ENCODE results near the gene DNAH11. TPM values are rescaled to one million over a fixed set of nuclear protein-coding genes. Genes with fewer than 3 reads are reported as not detected.

Gene DNAH11
- total and polyA plus RNA-seq, 9 of the 15 experiments (the other 6 are each of a cell fraction or from before 2014, with no cell fraction given), result under 0.01 TPM; not detected in 7

GRCh38 chr7:21782996-21783395, 240.2 kb downstream of the DNAH11 start:
- DNase-seq (ENCODE audit: extremely low read depth in 1 of 4, low spot score in 3 of 4), result no peak
- no peak for FAIRE-seq
- Histone ChIP-seq H4K20me1 (replicated peaks; ENCODE audit: control insufficient read depth, insufficient read depth, low read length) (no peaks in the 10 kb centered on the region), H3K36me3 (ENCODE audit: control insufficient read depth, insufficient read depth, low read length) (no peaks in the 10 kb centered on the region), H3K9me1 (ENCODE audit: control insufficient read depth, insufficient read depth, low read length) (no peaks in the 10 kb centered on the region), H3K27me3 (ENCODE audit: control insufficient read depth in 2 of 2, insufficient read depth in 2 of 2, low read length in 2 of 2) (no peaks in the 10 kb centered on the region), H3K27ac (ENCODE audit: extremely low read depth, low read depth, low read length) (no peak overlapping the region), H3K79me2 (ENCODE audit: control insufficient read depth, insufficient read depth, low read length) (no peaks in the 10 kb centered on the region), H3K4me2 (ENCODE audit: insufficient read depth, low read length) (no peak overlapping the region), H3K9ac (ENCODE audit: insufficient read depth in 1 of 2, low read depth in 2 of 2, low read length in 2 of 2) (no peak overlapping the region), H3K4me3 (no peak overlapping the region), H3K4me1 (replicated peaks in 1 of 2; ENCODE audit: control insufficient read depth in 2 of 2, insufficient read depth in 2 of 2, low read length in 2 of 2) (no peaks in the 10 kb centered on the region), H2AFZ (ENCODE audit: low read depth, low read length) (no peak overlapping the region), H3K9me3 (replicated peaks; ENCODE audit: control insufficient read depth, insufficient read depth, low read depth, low read length) (no peaks in the 10 kb centered on the region)
- WGBS (ENCODE audit: insufficient coverage, low coverage, missing lambda C conversion rate), result 4% methylated on average over 2 of the region's 2 CpGs
- no TSS peak for BruUV-seq (replicated peaks)
- CTCF ChIA-PET (ENCODE audit: low intra/inter-chr PET ratio), result no interaction called here
- ATAC-seq, result no peak
- intact Hi-C loops (cut with micrococcal nuclease), result no loop called here
- in situ Hi-C loops (cut with MboI), result no loop called here
- POLR2A ChIA-PET, result no interaction called here
- TF ChIP-seq, protein P1, sequence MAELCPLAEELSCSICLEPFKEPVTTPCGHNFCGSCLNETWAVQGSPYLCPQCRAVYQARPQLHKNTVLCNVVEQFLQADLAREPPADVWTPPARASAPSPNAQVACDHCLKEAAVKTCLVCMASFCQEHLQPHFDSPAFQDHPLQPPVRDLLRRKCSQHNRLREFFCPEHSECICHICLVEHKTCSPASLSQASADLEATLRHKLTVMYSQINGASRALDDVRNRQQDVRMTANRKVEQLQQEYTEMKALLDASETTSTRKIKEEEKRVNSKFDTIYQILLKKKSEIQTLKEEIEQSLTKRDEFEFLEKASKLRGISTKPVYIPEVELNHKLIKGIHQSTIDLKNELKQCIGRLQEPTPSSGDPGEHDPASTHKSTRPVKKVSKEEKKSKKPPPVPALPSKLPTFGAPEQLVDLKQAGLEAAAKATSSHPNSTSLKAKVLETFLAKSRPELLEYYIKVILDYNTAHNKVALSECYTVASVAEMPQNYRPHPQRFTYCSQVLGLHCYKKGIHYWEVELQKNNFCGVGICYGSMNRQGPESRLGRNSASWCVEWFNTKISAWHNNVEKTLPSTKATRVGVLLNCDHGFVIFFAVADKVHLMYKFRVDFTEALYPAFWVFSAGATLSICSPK (IDR thresholded peaks at IDR 0.05; ENCODE audit: borderline replicate concordance), result no peak
- TF ChIP-seq NR2C2 (CRISPR knock-in tag; IDR thresholded peaks at IDR 0.05) (no peak), NR2C2 (tag; IDR thresholded peaks at IDR 0.05) (no peak), ZFP30 (CRISPR knock-in tag; IDR thresholded peaks at IDR 0.05; ENCODE audit: borderline replicate concordance) (no peak), U2AF2 (optimal IDR thresholded peaks at IDR 0.05; ENCODE audit: low read depth, low read length) (no peak), HOXB6 (CRISPR knock-in tag; IDR thresholded peaks at IDR 0.05; ENCODE audit: borderline replicate concordance) (no peak), MEIS2 (IDR thresholded peaks at IDR 0.05; ENCODE audit: partially characterized antibody) (no peak), RBM22 (IDR thresholded peaks at IDR 0.05; ENCODE audit: low read depth, low read length, poor library complexity, severe bottlenecking) (no peak), FOXM1 (IDR thresholded peaks at IDR 0.05; ENCODE audit: low read depth) (no peak), FOXM1 (CRISPR knock-in tag; IDR thresholded peaks at IDR 0.05; ENCODE audit: low read depth) (no peak)
- TF ChIP-seq, protein P2, sequence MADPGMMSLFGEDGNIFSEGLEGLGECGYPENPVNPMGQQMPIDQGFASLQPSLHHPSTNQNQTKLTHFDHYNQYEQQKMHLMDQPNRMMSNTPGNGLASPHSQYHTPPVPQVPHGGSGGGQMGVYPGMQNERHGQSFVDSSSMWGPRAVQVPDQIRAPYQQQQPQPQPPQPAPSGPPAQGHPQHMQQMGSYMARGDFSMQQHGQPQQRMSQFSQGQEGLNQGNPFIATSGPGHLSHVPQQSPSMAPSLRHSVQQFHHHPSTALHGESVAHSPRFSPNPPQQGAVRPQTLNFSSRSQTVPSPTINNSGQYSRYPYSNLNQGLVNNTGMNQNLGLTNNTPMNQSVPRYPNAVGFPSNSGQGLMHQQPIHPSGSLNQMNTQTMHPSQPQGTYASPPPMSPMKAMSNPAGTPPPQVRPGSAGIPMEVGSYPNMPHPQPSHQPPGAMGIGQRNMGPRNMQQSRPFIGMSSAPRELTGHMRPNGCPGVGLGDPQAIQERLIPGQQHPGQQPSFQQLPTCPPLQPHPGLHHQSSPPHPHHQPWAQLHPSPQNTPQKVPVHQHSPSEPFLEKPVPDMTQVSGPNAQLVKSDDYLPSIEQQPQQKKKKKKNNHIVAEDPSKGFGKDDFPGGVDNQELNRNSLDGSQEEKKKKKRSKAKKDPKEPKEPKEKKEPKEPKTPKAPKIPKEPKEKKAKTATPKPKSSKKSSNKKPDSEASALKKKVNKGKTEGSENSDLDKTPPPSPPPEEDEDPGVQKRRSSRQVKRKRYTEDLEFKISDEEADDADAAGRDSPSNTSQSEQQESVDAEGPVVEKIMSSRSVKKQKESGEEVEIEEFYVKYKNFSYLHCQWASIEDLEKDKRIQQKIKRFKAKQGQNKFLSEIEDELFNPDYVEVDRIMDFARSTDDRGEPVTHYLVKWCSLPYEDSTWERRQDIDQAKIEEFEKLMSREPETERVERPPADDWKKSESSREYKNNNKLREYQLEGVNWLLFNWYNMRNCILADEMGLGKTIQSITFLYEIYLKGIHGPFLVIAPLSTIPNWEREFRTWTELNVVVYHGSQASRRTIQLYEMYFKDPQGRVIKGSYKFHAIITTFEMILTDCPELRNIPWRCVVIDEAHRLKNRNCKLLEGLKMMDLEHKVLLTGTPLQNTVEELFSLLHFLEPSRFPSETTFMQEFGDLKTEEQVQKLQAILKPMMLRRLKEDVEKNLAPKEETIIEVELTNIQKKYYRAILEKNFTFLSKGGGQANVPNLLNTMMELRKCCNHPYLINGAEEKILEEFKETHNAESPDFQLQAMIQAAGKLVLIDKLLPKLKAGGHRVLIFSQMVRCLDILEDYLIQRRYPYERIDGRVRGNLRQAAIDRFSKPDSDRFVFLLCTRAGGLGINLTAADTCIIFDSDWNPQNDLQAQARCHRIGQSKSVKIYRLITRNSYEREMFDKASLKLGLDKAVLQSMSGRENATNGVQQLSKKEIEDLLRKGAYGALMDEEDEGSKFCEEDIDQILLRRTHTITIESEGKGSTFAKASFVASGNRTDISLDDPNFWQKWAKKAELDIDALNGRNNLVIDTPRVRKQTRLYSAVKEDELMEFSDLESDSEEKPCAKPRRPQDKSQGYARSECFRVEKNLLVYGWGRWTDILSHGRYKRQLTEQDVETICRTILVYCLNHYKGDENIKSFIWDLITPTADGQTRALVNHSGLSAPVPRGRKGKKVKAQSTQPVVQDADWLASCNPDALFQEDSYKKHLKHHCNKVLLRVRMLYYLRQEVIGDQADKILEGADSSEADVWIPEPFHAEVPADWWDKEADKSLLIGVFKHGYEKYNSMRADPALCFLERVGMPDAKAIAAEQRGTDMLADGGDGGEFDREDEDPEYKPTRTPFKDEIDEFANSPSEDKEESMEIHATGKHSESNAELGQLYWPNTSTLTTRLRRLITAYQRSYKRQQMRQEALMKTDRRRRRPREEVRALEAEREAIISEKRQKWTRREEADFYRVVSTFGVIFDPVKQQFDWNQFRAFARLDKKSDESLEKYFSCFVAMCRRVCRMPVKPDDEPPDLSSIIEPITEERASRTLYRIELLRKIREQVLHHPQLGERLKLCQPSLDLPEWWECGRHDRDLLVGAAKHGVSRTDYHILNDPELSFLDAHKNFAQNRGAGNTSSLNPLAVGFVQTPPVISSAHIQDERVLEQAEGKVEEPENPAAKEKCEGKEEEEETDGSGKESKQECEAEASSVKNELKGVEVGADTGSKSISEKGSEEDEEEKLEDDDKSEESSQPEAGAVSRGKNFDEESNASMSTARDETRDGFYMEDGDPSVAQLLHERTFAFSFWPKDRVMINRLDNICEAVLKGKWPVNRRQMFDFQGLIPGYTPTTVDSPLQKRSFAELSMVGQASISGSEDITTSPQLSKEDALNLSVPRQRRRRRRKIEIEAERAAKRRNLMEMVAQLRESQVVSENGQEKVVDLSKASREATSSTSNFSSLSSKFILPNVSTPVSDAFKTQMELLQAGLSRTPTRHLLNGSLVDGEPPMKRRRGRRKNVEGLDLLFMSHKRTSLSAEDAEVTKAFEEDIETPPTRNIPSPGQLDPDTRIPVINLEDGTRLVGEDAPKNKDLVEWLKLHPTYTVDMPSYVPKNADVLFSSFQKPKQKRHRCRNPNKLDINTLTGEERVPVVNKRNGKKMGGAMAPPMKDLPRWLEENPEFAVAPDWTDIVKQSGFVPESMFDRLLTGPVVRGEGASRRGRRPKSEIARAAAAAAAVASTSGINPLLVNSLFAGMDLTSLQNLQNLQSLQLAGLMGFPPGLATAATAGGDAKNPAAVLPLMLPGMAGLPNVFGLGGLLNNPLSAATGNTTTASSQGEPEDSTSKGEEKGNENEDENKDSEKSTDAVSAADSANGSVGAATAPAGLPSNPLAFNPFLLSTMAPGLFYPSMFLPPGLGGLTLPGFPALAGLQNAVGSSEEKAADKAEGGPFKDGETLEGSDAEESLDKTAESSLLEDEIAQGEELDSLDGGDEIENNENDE (IDR thresholded peaks at IDR 0.05; ENCODE audit: low read depth, low read length), result no peak

Data from K562 (cell line).